Measurements from ENCODE around the gene PCDH10.

DNA sequence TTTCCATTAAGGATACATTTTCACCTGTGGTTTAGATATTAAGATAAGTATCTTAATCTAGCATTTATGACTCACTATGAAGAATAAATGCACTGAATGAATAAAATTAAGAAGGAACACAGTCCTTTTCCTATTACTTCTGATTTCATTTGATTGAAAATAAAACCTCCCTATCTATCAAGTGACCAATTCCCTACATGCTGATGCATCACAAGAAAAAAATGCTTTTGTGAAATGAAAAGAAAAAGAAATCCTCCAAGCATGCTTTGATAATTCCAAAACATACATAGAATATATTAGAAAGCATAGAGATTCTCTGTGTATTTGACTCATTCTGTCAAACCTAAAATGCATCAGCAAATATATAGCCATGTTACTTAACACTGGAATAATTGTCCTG, 37.1 kb downstream of the PCDH10 start:
- TF ChIP-seq, protein P1, sequence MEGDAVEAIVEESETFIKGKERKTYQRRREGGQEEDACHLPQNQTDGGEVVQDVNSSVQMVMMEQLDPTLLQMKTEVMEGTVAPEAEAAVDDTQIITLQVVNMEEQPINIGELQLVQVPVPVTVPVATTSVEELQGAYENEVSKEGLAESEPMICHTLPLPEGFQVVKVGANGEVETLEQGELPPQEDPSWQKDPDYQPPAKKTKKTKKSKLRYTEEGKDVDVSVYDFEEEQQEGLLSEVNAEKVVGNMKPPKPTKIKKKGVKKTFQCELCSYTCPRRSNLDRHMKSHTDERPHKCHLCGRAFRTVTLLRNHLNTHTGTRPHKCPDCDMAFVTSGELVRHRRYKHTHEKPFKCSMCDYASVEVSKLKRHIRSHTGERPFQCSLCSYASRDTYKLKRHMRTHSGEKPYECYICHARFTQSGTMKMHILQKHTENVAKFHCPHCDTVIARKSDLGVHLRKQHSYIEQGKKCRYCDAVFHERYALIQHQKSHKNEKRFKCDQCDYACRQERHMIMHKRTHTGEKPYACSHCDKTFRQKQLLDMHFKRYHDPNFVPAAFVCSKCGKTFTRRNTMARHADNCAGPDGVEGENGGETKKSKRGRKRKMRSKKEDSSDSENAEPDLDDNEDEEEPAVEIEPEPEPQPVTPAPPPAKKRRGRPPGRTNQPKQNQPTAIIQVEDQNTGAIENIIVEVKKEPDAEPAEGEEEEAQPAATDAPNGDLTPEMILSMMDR (IDR thresholded peaks at IDR 0.05) = no peak
- TF ChIP-seq EP300 (IDR thresholded peaks at IDR 0.05) (no peak), POLR2A (IDR thresholded peaks at IDR 0.05) (no peak), POLR2AphosphoS5 (IDR thresholded peaks at IDR 0.05) (no peak)
